ENCODE results near the gene CTDSP2. TPM values are rescaled to one million over a fixed set of nuclear protein-coding genes. Genes with fewer than 3 reads are reported as not detected.
"Not testable (repeated sequence)": the region's sequence is repeated elsewhere in the genome, so short reads cannot be mapped to it uniquely, and the experiment has no call there.

CTDSP2 gene
- total RNA-seq, 1 donor: 64.8 TPM

- TF ChIP-seq CTCF (IDR thresholded peaks at IDR 0.05; ENCODE audit: insufficient read depth, low read depth, low read length): peak; percentile 25
- peak; percentile 38 for DNase-seq (ENCODE audit: low read depth)
- H3K4me3 ChIP-seq (ENCODE audit: low read depth, low read length): peak overlapping the region; percentile 40
These were observed 6.3 kb upstream of the CTDSP2 start for GRCh38 chr12:57852620-57853500.

DNA sequence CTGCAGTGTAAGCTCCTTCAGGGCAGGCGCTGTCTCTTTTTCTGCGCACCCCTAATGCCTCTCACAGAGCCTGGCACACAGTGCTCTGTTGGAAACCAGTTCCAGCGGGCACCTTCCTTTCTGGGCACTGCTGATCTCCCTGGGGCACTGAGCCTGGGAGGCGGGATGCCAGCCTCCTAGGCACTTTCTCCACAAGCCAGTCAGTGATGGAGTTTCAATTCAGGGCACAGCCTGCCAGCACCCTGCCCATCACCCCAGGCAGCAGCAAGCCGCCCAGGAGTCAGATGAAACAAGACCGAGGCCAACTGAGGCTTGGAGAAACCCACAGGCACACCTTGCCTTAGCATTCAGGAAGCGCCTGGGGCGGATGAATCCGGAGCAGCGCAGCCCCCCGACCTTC lies 5.7 kb upstream of the CTDSP2 start:
- no peak for TF ChIP-seq CTCF (IDR thresholded peaks at IDR 0.05; ENCODE audit: insufficient read depth, low read depth, low read length)
- H3K4me3 ChIP-seq (ENCODE audit: low read depth, low read length): peak overlapping the region; percentile 40

DNA sequence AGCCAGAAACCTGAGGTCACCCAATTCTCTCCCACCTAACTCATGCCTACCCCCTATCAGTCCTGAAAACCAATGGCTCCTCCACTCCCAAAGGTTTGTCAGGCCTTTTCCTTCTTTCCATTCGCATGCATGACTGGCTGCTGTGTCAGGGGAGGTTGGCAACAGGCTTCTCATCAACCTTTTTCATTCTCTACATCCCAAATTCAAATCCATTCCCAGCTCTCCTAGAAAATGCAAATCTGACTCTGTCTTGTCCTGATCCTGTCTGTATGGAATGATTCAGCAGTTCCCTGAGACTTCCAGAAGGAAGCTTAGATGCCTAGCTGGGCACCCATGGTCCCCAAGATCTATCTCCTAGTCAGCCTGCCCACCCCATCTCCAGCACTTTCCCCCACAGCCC lies 5.0 kb upstream of the CTDSP2 start:
- no peak for DNase-seq (ENCODE audit: low read depth)
- no peak for TF ChIP-seq CTCF (IDR thresholded peaks at IDR 0.05; ENCODE audit: insufficient read depth, low read depth, low read length)
- H3K4me3 ChIP-seq (ENCODE audit: low read depth, low read length): no peak overlapping the region

More for the DNA sequence above, 5.7 kb upstream of the CTDSP2 start:
- no peak for DNase-seq (ENCODE audit: low read depth)

GRCh38 chr12:57850854-57851430 lies 4.4 kb upstream of the CTDSP2 start:
- no peak for DNase-seq (ENCODE audit: low read depth)

DNA sequence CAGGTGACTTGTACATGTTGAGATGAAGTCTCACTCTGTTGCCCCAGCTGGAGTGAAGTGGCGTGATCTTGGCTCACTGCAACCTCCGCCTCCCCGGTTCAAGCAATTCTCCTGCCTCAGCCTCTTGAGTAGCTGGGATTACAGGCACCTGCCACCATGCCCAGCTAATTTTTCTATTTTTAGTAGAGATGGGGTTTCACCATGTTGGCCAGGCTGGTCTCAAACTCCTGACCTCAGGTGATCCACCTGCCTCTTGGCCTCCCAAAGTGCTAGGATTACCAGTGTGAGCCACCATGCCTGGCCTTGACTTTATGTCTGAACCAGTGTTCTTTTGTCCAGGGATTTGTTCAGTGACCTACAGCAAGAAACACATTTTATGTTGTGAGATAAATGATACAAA lies 2.9 kb upstream of the CTDSP2 start:
- H3K4me3 ChIP-seq (ENCODE audit: low read depth, low read length); DNase-seq (ENCODE audit: low read depth): not testable (repeated sequence)

More at GRCh38 chr12:57850854-57851430, 4.4 kb upstream of the CTDSP2 start:
- no peak overlapping the region for H3K4me3 ChIP-seq (ENCODE audit: low read depth, low read length)
- no peak for TF ChIP-seq CTCF (IDR thresholded peaks at IDR 0.05; ENCODE audit: insufficient read depth, low read depth, low read length)

DNA sequence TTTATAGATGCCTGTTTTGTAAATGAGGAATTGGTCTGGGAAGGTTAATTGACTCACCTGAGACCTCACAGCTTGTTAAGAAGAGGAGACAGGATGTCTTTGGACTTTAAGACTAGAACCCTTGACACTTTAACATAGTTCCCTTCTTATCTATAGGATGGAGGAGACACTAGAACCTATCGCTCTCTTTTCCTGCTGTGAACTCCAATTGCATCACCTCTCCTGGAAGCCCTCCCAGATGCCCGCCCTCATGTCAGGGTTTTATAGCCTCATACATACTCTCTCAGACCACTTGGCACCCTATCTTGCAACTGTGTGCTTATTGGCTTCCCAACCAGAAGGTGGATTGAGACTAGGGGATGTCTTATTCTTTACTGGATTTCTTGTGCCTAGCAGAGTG lies 2.5 kb upstream of the CTDSP2 start:
- peak; percentile 75 for DNase-seq (ENCODE audit: low read depth)
- no peak for TF ChIP-seq CTCF (IDR thresholded peaks at IDR 0.05; ENCODE audit: insufficient read depth, low read depth, low read length)
- no peak overlapping the region for H3K4me3 ChIP-seq (ENCODE audit: low read depth, low read length)

GRCh38 chr12:57848208-57848607 lies 1.7 kb upstream of the CTDSP2 start:
- no peak for TF ChIP-seq CTCF (IDR thresholded peaks at IDR 0.05; ENCODE audit: insufficient read depth, low read depth, low read length)
- H3K4me3 ChIP-seq (ENCODE audit: low read depth, low read length): no peak overlapping the region
- DNase-seq (ENCODE audit: low read depth): no peak

All from fibroblast of villous mesenchyme (primary cell).